Stimulated activated CD8-positive, alpha-beta memory T cell treated with anti-CD3 and anti-CD28 coated beads, Interleukin-12 subunit alpha, Interleukin-12 subunit beta, amount 100 ng/mL, for 1 hour (primary cell): Measurements from ENCODE around the gene TCN2.
"Not testable (repeated sequence)": the region's sequence is repeated elsewhere in the genome, so short reads cannot be mapped to it uniquely, and the experiment has no call there.

Source experiments
- DNase-seq: peaks from one replicate; pipeline ENCODE4 v3.0.0-alpha.2; 2020; ENCODE audit warnings: low read depth

Gene TCN2

GRCh38 chr22:30578481-30578880, 28.5 kb upstream of the TCN2 start:
- no peak for DNase-seq

- no peak for DNase-seq
These were observed 26.1 kb upstream of the TCN2 start for GRCh38 chr22:30580896-30581295.

GRCh38 chr22:30582051-30582450, 24.9 kb upstream of the TCN2 start:
- no peak for DNase-seq

GRCh38 chr22:30582788-30583545, 24.0 kb upstream of the TCN2 start:
- DNase-seq = no peak

GRCh38 chr22:30584441-30584840, 22.5 kb upstream of the TCN2 start:
- no peak for DNase-seq

GRCh38 chr22:30586414-30586813, 20.6 kb upstream of the TCN2 start:
- no peak for DNase-seq

- DNase-seq = no peak
These were observed 15.8 kb upstream of the TCN2 start for GRCh38 chr22:30591191-30591587.

GRCh38 chr22:30591588-30592359, 15.2 kb upstream of the TCN2 start, which contains the start of gene PES1:
Gene PES1 (minus strand): TSS chr22:30591910. CDS start chr22:30591833, 77 bp downstream.
- peak; percentile 90 for DNase-seq

GRCh38 chr22:30592360-30592713, 14.6 kb upstream of the TCN2 start:
- not testable (repeated sequence) for DNase-seq

- no peak for DNase-seq
These were observed 10.8 kb upstream of the TCN2 start for GRCh38 chr22:30596199-30596598.

GRCh38 chr22:30596886-30597285, 10.1 kb upstream of the TCN2 start:
- no peak for DNase-seq

GRCh38 chr22:30598986-30599385, 8.0 kb upstream of the TCN2 start:
- DNase-seq = no peak

- no peak for DNase-seq
These were observed 6.1 kb upstream of the TCN2 start for GRCh38 chr22:30600921-30601320.

GRCh38 chr22:30601464-30601863, 5.5 kb upstream of the TCN2 start:
- DNase-seq = no peak

GRCh38 chr22:30602049-30602448, 4.9 kb upstream of the TCN2 start:
- DNase-seq = no peak

- no peak for DNase-seq
These were observed 3.2 kb upstream of the TCN2 start for GRCh38 chr22:30603801-30604200.

- no peak for DNase-seq
These were observed 2.3 kb upstream of the TCN2 start for GRCh38 chr22:30604723-30605122.

- no peak for DNase-seq
These were observed 1.4 kb upstream of the TCN2 start for GRCh38 chr22:30605449-30606110.

- DNase-seq = no peak
These were observed 441 bp downstream of the TCN2 start for GRCh38 chr22:30607300-30607930.

- DNase-seq = no peak
These were observed 965 bp downstream of the TCN2 start for GRCh38 chr22:30607939-30608338.

GRCh38 chr22:30609260-30610185, 2.5 kb downstream of the TCN2 start:
- DNase-seq = no peak
